Stromal cell of bone marrow (primary cell): ENCODE data around the gene ARL17A.
"Not testable (repeated sequence)": the region's sequence is repeated elsewhere in the genome, so short reads cannot be mapped to it uniquely, and the experiment has no call there.

Source experiments
- DNase-seq: peaks from one replicate; pipeline ENCODE4 v3.0.0-alpha.2; 2012; ENCODE audit warnings: low read depth

ARL17A gene

DNA sequence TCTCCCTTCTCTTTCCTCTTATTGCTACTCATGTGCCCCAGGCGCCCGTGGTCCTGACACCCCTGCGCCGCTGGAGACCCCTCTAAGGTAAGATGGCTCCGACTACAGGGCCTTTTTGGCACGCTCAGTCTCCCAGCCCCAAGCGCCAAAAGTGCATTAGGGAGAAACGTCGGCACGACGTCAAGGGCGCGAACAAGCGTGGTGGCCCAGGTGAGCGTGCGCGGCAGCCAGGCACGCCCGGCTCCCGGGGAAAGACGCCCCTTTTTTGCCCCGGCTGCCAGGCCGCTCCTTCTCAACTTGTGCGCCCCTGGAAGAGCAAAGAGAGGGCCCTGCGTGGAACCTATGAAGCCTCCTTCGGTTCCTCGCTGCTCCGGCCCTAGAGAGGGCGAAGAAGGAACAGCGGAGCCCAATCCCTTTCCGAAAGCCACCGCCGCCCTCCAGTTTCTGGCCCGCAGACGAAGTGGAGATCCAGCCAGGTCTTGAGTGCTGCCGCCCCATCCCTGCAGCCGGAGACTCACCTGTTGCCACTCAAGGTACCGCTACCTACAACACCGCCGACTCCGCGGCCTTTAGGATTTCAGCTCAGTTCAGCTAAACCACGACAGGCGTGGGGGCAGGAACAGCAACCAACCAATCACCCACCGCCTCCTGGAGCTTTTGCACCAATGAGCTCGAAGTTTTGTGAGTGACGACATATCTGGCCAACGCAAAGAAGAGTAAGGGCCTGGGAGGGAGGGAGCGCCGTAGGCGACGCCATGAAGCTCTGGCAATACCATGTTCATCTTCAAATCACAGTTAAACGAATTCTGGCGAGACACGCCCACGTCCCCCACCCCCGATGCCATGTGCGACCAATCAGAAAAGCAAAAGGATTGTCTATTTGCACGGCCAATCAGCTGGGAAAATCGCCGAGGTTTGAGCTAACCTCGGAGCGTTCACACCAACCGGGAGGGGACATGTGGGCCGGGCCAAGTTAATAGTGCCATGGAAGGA is at the start of gene ARL17A:
Gene ARL17A (minus strand): TSS at position 609 of the 993 bp plus-strand sequence. CDS start 3,369 bp downstream, outside the sequence.
- DNase-seq = not testable (repeated sequence)

DNA sequence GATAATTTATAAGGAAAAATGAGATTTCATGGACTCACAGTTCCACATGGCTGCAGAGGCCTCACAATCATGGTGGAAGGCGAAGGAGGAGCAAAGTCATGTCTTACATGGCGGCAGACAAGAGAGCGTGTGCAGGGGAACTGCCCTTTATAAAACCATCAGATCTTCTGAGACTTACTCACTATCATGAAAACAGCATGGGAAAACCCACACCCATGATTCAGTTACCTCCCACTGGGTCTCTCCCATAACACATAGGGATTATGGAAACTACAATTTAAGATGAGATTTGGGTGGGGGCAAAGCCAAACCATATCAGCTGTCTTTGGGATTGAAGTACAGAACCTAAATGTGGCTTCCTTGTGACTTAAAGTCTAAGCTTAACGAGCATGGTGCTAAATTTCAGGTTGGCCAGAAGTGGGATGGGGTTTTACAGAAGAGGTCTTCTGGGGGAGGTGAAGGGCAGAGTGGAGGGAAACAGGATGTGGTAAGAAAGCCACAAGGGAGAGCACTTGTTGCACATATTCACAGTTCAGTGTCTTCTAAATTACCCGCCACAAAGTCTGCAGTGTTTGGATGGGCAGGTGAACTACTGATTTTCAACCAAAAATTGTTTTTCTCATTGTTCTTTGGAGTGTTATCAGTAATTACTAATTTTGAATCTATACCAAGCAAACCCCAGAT is 49.4 kb upstream of the ARL17A start:
- DNase-seq = not testable (repeated sequence)

DNA sequence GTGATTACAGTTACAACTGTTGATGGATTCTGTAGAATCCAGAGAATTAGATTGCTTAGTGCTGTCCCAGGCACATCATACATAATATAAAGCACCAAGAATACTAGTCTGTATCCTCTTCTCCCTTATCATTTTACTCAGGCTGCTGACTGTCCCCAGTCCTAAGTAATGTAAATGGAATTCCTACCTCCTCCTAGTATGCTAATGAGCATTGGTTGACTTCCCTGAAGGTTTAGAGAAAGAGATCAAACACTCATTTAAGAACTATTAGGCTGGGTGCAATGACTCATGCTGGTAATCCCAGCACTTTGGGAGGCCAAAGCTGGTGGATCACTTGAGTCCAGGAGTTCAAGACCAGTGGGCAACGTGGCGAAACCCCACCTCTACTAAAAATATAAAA is 48.0 kb upstream of the ARL17A start:
- not testable (repeated sequence) for DNase-seq

DNA sequence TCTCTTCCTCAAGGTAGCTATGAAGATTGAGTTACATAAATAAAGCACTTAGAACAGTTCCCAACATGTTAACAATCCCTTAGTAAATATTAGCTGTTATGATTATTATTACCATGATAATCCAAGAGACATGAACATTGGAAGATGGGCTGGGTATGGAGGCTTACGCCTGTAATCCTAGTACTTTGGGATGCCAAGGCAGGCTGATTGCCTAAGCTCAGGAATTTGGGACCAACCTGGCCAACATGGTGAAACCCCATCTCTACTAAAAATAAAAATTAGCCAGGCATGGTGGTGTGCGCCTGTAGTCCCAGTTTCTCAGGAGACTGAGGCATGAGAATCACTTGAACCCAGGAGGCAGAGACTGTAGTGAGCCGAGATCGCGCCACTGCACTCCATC is 45.2 kb upstream of the ARL17A start:
- not testable (repeated sequence) for DNase-seq

DNA sequence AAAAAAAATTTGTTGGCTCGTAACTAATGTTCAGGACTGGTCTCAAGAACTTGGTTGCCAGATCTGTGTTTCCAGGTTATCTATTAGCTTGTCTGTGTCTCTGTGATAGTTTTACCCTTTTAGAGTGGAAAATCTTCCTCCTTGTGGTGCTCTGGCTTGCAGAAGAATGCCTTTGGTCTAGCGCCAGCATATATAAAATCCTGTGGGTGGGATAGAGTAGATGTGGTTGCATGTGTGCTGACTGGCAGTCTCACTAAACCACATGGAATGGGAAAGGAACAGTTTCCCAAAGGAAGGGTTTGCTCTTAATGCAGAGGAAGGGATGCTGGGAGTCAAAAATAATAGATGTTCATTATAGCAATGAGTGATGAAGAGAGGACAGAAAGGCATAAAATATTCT is 44.3 kb upstream of the ARL17A start:
- DNase-seq = not testable (repeated sequence)

DNA sequence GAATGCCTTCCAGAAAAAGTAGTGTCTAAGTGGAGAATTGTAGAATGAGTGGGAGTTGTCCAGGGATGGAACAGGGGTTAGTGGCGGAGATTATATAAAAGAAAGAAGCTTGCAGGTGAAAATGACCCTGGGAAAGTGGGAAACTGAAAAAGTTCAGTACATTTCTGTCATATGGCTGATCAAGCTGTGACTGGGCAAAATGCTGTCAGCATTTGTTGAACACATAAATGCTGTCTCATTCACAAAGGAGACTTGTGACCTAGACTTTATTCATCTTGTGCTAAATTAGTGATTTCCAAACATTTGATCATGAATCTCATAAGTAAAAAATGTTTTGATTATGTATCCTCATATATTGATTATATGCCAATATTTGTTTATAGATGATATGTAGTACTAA is 39.5 kb upstream of the ARL17A start:
- DNase-seq = not testable (repeated sequence)

DNA sequence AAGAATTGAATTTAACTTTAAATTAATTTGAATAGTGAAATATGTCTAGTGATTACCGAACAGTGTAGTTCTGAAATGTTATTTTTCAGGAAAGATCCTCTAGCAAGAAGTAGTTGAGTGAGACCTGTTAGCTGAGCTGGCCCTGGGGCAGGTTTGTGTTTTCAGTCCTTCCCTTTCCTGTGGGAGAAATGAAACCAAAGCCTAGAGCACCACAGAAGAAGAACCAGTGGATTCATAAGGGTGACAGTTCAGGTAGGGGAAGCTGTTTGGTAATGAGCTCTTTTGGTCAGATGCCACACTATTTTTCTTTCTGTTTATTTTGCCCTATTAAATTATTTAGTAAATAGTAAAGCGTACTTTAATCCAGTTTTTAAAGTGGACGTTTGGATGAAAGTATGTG is 37.6 kb upstream of the ARL17A start:
- not testable (repeated sequence) for DNase-seq

DNA sequence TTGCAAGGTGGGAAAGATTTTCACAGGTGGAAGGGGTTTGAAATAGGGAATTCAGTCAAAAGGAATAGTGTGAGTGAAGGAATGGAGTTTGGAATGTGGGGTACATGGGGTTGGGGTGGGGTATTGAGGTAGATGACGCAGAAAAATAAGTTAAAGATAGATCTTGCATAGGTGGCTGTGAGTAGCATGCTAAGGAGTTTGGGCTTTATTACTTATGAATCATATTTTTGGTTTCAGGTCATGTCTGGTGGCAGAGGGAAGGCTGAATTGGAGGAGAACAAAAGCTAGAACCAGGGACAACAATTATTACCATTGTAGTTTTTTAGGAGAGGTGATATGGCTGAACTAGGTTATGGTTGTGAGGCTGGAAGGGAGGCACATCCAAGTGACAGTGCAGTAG is 34.4 kb upstream of the ARL17A start:
- not testable (repeated sequence) for DNase-seq

DNA sequence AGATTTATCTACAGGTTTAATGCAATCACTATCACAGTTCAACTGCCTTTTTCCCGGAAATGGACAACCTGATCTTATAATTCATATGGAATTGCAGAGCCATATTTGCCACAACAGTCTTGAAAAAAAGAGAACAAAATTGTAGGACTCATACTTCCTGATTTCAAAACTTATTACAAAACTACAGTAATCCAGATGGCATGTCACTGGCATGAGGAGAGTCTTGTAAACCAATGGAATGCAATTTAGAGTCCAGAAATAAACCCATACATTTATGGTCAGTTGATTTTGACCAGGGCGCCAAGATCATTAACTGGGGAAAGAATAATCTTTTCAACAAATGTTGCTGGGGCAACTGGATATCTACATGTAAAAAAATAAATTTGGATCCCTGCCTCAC is 31.8 kb upstream of the ARL17A start:
- DNase-seq = not testable (repeated sequence)

DNA sequence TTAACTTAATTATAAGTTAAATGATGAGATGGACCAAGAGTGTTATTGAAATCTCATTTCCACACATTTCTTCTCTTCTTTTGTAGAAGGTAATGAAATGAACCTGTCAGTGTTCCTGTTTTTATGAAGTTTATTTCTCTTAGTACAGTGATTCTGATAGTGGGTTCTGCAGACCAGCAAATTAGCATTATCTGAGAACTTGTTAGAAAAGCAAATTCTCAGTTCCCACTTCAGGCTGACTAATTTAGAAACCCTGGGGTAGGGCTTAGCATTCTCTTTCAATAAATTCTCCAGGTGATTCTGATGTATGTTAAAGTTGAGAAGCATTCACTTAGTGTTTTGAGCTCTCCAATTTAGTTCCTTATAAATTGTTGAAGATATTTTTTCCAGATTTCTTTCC is 23.6 kb upstream of the ARL17A start:
- not testable (repeated sequence) for DNase-seq

DNA sequence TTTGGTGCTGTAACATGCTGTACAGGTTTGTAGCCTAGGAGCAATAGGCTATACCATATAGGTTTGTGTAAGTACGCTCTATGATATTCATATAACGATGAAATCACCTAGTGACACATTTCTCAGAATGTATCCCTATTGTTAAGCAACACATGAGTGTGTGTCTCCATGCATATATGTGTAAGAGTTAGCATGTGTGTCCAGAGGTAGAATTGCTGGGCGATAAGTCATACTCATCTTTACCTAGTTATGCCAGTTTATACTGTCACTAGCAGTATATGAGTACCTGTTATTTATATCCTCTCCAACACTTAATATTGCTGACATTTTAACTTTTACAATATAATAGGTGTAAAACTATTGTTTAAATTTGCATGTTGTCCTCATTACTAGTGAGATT is 21.3 kb upstream of the ARL17A start:
- not testable (repeated sequence) for DNase-seq

DNA sequence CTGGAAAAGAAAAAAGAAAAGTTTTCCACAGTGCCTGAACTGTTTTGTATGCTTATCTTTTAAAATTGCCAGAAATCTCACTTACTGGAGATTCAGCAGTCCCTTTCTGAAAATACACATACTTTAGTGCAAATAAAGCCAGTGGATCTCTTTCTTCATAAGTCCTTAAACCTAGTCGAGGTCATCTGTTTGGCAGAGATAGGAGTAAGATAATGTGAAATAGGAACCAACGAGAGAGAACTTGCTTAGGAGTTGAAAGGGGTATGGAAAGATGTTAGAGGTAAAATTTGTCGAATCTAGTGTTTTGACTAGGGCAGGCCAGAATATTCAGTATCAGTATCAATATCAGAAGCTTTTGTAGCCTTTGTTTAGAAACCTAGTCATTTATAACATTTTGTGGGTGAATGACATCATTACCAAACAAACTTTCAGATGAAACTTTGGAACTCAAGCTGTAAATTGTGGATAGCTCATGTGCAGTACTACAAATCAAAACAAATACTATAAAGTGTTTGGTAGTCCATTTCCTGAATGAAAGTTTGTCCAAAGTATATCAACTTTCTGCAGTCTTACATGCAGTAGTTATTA is 18.9 kb upstream of the ARL17A start:
- DNase-seq = not testable (repeated sequence)

DNA sequence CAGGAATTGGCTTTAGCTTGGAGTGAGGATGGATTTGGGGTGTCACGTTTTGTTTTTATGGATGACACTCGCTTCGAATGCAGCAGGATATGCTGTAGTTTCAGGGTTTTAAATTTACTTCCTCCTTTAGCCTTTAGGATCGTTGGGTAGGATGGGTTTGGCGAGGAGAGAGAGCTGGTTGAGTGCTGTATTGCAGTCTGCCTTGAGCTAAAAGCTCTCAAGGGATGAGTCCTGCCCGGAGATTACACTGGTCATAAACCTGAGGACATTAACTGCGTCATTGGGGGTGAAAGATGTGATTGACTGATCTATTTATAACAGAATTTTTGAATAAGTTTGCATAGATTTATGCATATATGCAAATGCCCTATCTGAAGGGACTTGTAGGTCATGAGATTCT is 11.8 kb upstream of the ARL17A start:
- not testable (repeated sequence) for DNase-seq

DNA sequence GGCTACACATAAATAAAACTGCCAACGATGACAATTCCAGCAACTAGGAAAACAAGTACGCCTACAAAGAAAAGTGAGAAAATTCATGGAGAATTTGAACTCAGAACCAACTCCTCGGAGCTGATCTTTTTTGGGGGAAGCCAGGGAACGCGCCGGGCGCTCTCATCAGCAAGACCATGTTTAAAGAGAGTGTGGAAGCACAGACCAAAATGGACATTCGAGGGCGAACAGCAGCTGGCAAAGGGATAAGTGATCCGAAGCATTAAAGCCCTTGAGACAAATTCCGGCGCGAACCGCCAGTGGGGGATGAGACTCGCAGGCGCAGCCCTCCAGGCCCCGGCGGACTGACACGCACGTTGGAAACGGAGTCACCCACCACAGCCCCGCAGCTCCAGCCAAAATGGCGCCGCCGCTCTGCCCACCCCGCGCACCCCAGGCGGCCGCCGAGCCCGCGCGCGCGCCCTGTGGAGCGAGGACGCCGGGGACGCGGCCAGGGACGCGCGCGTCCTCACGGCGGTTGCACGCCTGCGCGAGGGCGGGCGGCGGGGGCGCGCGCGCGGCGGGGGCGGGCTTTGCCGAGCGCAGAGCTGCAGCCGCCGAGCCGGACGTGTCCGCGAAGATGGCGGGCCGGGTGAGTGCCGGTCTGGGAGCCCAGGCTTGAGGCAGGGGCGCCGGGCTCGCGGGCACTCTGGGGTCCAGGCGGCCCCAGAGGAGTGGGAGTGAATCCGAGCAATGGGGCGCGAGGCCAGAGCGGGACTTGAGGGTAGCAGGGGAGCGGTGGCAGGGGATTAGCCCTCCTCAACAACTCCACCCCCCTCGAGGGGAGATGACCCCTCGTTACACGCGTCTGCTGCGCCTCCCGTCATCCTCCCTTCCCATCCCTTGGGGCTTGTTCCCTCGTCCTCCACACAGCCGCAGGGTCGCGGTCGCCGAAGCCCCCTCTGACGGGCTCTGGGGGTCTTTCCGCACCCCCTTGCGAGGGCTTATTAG is 11.0 kb upstream of the ARL17A start, which contains the start of gene NSF:
Gene NSF (plus strand): TSS at position 513 of the 990 bp plus-strand sequence. CDS start 107 bp downstream, at position 620.
- DNase-seq = not testable (repeated sequence)

DNA sequence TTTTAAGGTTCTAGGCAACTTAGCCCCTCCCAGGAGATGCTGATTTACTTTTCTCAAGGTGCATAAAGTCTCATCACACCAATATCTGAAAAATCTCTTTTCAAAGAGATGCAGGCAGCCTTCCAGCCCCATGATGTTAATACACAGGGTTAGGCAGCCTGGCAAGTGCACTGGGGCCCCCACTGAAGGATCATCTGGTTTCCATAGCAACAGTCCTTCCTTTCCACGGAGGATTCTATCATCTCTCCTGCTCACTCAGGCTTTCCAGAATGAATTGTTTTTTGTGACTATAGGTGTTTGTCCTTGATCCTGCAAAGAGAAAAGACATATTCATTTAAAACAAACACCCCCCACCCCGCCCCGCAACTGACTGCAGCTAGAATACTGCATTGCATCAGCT is 6.0 kb upstream of the ARL17A start:
- not testable (repeated sequence) for DNase-seq

DNA sequence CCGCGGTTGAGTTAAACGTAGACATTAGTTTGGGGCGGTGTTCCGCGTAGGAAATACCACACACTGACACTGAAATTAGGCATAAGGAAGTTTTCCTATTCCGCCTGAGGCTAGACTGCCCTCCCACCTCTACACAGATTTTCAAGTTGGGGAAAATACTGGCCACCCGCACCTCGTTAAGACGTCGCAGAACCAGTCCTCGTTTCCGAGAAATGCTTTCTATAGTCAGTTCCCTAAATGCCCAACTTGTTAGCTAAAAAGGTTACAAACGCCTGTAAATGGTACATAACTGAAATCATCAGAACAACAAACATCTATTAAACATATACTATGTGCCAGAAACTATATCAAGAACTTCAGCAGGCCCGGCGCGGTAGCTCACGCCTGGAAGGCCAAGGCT is 591 bp upstream of the ARL17A start:
- DNase-seq = not testable (repeated sequence)

DNA sequence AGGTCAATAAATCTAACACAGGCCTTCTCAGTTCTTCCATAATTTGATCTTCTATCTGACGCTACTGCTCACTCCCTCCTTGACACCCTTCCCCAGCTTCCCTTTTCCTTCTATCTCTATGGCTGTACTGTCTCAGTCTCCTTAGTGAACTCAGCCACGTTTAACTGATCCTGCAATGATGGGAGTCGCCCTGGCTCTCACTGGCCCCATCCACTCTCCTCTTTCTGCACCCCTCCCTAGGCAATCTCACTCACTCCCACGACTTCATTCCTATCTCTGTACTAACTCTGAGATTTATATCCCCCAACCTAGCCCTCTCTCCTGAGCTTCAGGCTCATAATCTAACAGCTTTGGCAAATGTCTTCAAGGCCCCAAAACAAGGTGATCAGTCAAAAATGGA is 7.7 kb downstream of the ARL17A start:
- DNase-seq = not testable (repeated sequence)

DNA sequence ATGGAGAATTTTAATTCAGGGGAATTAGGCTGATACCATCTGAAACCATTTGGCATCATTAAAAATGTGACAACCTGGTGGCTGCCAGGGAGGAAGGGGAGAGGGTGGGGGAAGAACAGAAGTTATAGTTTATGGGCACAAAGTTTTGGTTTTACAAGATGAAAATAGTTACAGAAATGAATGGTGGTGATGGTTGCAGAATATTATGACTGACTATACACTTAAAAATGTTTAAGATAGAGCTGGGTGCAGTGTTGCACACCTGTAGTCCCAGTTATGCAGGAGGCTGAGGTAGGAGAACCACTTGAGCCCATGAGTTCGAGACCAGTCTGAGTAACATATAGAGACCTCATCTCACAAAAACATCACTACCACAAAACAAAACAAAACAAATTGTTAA is 12.5 kb downstream of the ARL17A start:
- DNase-seq = not testable (repeated sequence)

DNA sequence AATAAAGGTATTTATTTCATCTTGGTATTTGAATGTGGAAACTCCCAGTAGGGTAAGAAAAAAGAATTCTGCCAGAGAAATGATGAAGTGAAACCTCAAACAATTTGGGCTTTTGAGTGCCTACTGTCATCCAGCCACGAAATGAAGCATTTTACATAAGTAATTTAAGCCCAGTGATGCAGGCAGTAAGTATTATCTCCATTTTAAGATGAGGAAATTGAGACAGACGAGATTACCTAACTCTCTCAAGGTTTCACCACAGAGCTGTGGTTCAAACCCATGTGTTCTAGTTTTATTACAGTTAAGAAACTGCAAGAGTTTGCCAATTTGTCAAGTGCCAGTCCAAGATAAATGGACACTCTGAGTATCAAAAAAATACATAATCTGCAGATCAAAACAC is 13.2 kb downstream of the ARL17A start:
- DNase-seq = not testable (repeated sequence)

DNA sequence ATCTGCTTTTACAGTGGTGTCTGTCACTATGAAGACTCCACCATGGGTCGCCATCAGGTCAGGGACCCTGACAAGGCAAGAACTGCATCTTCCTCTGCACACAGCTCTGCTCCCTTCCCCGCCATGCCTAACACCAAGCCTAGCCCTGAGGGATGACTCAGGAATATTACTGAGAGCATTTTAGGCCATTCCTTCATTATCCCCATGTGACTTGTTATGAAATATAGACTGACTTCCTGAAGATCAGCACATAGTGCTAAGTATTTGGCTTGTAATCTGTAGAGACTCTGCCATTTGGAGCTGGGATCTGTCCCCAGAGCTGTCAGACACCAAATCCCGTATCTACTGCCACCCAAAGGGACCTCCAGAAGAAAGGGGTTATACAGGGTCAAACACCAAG is 19.4 kb downstream of the ARL17A start:
- DNase-seq = not testable (repeated sequence)

DNA sequence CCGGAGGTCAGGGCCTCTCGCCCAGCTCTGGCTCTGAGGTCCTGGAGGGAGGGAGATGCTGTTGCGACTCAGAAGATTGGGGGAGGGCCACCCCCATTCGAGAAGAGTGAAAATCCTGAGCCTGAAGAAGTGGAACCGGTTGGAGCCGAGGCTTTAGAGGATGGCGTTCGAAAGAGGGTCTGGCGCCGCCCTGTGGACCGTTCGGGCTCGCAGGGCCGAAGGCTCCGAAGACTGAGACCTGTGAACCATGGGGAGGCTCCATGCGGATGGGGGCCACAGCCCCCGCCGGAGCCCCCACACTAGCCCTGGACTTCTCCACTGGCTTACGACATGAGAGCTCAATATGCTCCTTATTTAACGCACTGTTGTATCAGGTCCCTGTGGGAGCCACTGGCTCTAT is 20.3 kb downstream of the ARL17A start:
- DNase-seq = not testable (repeated sequence)
